ENCODE data around the gene ANO9. TPM values are rescaled to one million over a fixed set of nuclear protein-coding genes. Genes with fewer than 3 reads are reported as not detected.

ANO9 gene
- total RNA-seq, 1 donor from 2014 or later = 1.9 TPM

DNA sequence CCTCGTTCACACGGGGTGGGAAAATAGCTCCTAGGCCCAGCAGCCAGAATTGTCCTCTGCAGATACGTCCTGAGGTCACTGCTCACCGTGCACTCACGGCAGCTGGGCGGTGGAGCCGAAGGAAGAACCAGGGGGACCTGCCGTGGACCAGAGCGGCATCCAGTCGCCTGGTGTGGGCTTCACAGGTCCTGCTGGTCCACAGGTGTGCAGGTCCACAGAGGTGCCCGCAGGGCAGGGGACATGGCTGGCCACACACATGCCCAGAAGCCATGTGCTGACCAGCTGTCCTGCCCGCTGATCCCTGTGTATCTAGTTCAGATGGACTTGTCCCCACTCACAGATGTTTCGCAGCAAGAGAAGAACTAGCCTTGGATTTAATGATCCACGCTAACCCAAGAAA is 58.4 kb downstream of the ANO9 start:
- DNase-seq (ENCODE audit: low read depth) = no peak
- Mint-ChIP-seq H3K27me3 (ENCODE audit: low read depth, unreplicated experiment) (peaks cover 19% of the 10 kb centered on the region), H3K27ac (ENCODE audit: unreplicated experiment) (no peak overlapping the region), H3K4me1 (ENCODE audit: low read depth, unreplicated experiment) (no peaks in the 10 kb centered on the region), H3K36me3 (ENCODE audit: low read depth, unreplicated experiment) (peaks cover 20% of the 10 kb centered on the region), H3K9me3 (ENCODE audit: unreplicated experiment) (peaks cover 18% of the 10 kb centered on the region), H3K4me3 (ENCODE audit: unreplicated experiment) (no peak overlapping the region)
- peaks cover 13% of the 10 kb centered on the region for H3K9me3 ChIP-seq (ENCODE audit: insufficient read depth, low read depth, low read length)
- no peak for FAIRE-seq
- no peaks in the 10 kb centered on the region for H3K27me3 ChIP-seq (ENCODE audit: insufficient read depth, low read length)
- H3K4me3 ChIP-seq (ENCODE audit: insufficient read depth, low read depth, low read length) = no peak overlapping the region
- H3K27ac ChIP-seq (ENCODE audit: low read depth, low read length) = no peak overlapping the region
- no peaks in the 10 kb centered on the region for H3K36me3 ChIP-seq (ENCODE audit: insufficient read depth, low read length)
- no peak overlapping the region for H2AFZ ChIP-seq (ENCODE audit: low read depth, low read length)
- H3K4me1 ChIP-seq (ENCODE audit: insufficient read depth, low read length) = no peaks in the 10 kb centered on the region
- no peak overlapping the region for H3K4me2 ChIP-seq (ENCODE audit: low read length)
- H3K79me2 ChIP-seq (ENCODE audit: insufficient read depth, low read length) = no peaks in the 10 kb centered on the region
- H4K20me1 ChIP-seq (ENCODE audit: insufficient read depth, low read length) = no peaks in the 10 kb centered on the region
- TF ChIP-seq EZH2 (IDR thresholded peaks at IDR 0.05; ENCODE audit: insufficient read depth, low read length) = no peak
- TF ChIP-seq, protein P1, sequence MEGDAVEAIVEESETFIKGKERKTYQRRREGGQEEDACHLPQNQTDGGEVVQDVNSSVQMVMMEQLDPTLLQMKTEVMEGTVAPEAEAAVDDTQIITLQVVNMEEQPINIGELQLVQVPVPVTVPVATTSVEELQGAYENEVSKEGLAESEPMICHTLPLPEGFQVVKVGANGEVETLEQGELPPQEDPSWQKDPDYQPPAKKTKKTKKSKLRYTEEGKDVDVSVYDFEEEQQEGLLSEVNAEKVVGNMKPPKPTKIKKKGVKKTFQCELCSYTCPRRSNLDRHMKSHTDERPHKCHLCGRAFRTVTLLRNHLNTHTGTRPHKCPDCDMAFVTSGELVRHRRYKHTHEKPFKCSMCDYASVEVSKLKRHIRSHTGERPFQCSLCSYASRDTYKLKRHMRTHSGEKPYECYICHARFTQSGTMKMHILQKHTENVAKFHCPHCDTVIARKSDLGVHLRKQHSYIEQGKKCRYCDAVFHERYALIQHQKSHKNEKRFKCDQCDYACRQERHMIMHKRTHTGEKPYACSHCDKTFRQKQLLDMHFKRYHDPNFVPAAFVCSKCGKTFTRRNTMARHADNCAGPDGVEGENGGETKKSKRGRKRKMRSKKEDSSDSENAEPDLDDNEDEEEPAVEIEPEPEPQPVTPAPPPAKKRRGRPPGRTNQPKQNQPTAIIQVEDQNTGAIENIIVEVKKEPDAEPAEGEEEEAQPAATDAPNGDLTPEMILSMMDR (IDR thresholded peaks at IDR 0.05; ENCODE audit: insufficient read depth, low read depth, low read length) = no peak
- no peak overlapping the region for H3K9ac ChIP-seq (ENCODE audit: low read length)

- H3K27me3 Mint-ChIP-seq (ENCODE audit: low read depth, unreplicated experiment) = peaks cover 8% of the 10 kb centered on the region
- H3K4me1 Mint-ChIP-seq (ENCODE audit: low read depth, unreplicated experiment) = no peaks in the 10 kb centered on the region
- TF ChIP-seq, protein P1 (IDR thresholded peaks at IDR 0.05; ENCODE audit: insufficient read depth, low read depth, low read length) = no peak
Measured at GRCh38 chr11:382081-382629, 59.7 kb downstream of the ANO9 start.

DNA sequence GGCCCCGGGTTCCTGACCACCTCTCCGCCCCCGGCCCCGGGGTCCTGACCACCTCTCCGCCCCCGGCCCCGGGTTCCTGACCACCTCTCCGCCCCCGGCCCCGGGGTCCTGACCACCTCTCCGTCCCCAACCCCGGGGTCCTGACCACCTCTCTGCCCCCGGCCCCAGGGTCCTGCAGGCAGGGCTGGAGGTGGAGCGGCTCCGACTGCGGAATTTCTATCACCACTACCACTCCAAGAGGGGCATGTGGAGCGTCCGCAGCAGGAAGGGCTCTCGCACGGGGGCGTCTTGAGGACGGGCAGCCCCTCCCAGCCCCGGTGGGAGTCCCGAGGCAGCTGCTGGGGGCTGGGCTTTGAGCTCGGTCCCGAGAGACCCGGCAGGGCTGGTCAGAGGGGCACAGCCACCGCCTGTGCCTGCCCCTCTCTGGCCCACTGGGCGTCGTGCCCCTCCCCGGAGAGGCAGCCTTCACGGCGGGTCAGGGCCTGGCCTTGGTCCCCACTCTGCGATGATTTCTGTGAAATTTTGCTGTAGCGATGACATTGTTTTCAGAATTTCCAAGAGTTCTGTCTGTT is 60.2 kb downstream of the ANO9 start:
- no peak for FAIRE-seq
- no peaks in the 10 kb centered on the region for H3K36me3 ChIP-seq (ENCODE audit: insufficient read depth, low read length)
- H3K9ac ChIP-seq (ENCODE audit: low read length) = no peak overlapping the region
- no peak overlapping the region for H3K4me2 ChIP-seq (ENCODE audit: low read length)
- peaks cover 10% of the 10 kb centered on the region for H3K9me3 ChIP-seq (ENCODE audit: insufficient read depth, low read depth, low read length)
- H3K4me3 ChIP-seq (ENCODE audit: insufficient read depth, low read depth, low read length) = no peak overlapping the region
- H3K27ac ChIP-seq (ENCODE audit: low read depth, low read length) = no peak overlapping the region
- H4K20me1 ChIP-seq (ENCODE audit: insufficient read depth, low read length) = no peaks in the 10 kb centered on the region
- no peaks in the 10 kb centered on the region for H3K4me1 ChIP-seq (ENCODE audit: insufficient read depth, low read length)
- no peak overlapping the region for H3K4me3 Mint-ChIP-seq (ENCODE audit: unreplicated experiment)
- H3K27me3 Mint-ChIP-seq (ENCODE audit: low read depth, unreplicated experiment) = peaks cover 3% of the 10 kb centered on the region
- no peaks in the 10 kb centered on the region for H3K79me2 ChIP-seq (ENCODE audit: insufficient read depth, low read length)
- DNase-seq (ENCODE audit: low read depth) = no peak
- H2AFZ ChIP-seq (ENCODE audit: low read depth, low read length) = no peak overlapping the region
- no peak overlapping the region for H3K27ac Mint-ChIP-seq (ENCODE audit: unreplicated experiment)
- no peaks in the 10 kb centered on the region for H3K27me3 ChIP-seq (ENCODE audit: insufficient read depth, low read length)
- peaks cover 19% of the 10 kb centered on the region for H3K36me3 Mint-ChIP-seq (ENCODE audit: low read depth, unreplicated experiment)
- TF ChIP-seq, protein P1 (IDR thresholded peaks at IDR 0.05; ENCODE audit: insufficient read depth, low read depth, low read length) = no peak
- TF ChIP-seq EZH2 (IDR thresholded peaks at IDR 0.05; ENCODE audit: insufficient read depth, low read length) = no peak
- no peaks in the 10 kb centered on the region for H3K4me1 Mint-ChIP-seq (ENCODE audit: low read depth, unreplicated experiment)
- peaks cover 3% of the 10 kb centered on the region for H3K9me3 Mint-ChIP-seq (ENCODE audit: unreplicated experiment)

More at GRCh38 chr11:382081-382629, 59.7 kb downstream of the ANO9 start:
- Histone ChIP-seq H4K20me1 (ENCODE audit: insufficient read depth, low read length) (no peaks in the 10 kb centered on the region), H3K9ac (ENCODE audit: low read length) (no peak overlapping the region), H3K79me2 (ENCODE audit: insufficient read depth, low read length) (no peaks in the 10 kb centered on the region), H3K36me3 (ENCODE audit: insufficient read depth, low read length) (no peaks in the 10 kb centered on the region), H3K9me3 (ENCODE audit: insufficient read depth, low read depth, low read length) (peaks cover 13% of the 10 kb centered on the region), H3K4me3 (ENCODE audit: insufficient read depth, low read depth, low read length) (no peak overlapping the region), H3K27me3 (ENCODE audit: insufficient read depth, low read length) (no peaks in the 10 kb centered on the region), H3K4me1 (ENCODE audit: insufficient read depth, low read length) (no peaks in the 10 kb centered on the region), H2AFZ (ENCODE audit: low read depth, low read length) (no peak overlapping the region), H3K27ac (ENCODE audit: low read depth, low read length) (no peak overlapping the region), H3K4me2 (ENCODE audit: low read length) (no peak overlapping the region)
- no peak overlapping the region for H3K27ac Mint-ChIP-seq (ENCODE audit: unreplicated experiment)
- DNase-seq (ENCODE audit: low read depth) = no peak
- no peak overlapping the region for H3K4me3 Mint-ChIP-seq (ENCODE audit: unreplicated experiment)
- peaks cover 23% of the 10 kb centered on the region for H3K36me3 Mint-ChIP-seq (ENCODE audit: low read depth, unreplicated experiment)
- H3K9me3 Mint-ChIP-seq (ENCODE audit: unreplicated experiment) = peaks cover 7% of the 10 kb centered on the region
- FAIRE-seq = no peak
